Lung (tissue), 12 donors: Measurements from ENCODE around the gene ADAMTSL2. TPM values are rescaled to one million over a fixed set of nuclear protein-coding genes. Genes with fewer than 3 reads are reported as not detected.

Experiments
- ATAC-seq: fragments of 200-7000 bp; cut with Tn5 transposase; one replicate; pipeline ENCODE4 v1.9.1; 2020; ENCODE audit warnings: moderate number of reproducible peaks; ENCODE audit not compliant: insufficient read depth, low FRiP score
- DNase-seq, 3 donors: peaks; one replicate each; pipeline ENCODE4 v3.0.0-alpha.2; 2013 to 2017
- H3K27ac ChIP-seq, 2 donors: one replicate each; pipeline ENCODE4 v1.5.1; 2013; ENCODE audit warnings: mild to moderate bottlenecking in 2 of 2, moderate library complexity in 2 of 2, control low read depth in 1 of 2, inconsistent platforms in 1 of 2, low read depth in 1 of 2, low read length in 1 of 2
- H3K27me3 ChIP-seq, 3 donors: one replicate each; pipeline ENCODE4 v1.5.1; 2013; ENCODE audit warnings: low read length in 2 of 3; ENCODE audit not compliant: control insufficient read depth in 3 of 3, insufficient read depth in 3 of 3
- H3K36me3 ChIP-seq, 4 donors: one replicate each; pipeline ENCODE4 v1.5.1; 2013; ENCODE audit warnings: low read length in 4 of 4, mild to moderate bottlenecking in 1 of 4, moderate library complexity in 1 of 4; ENCODE audit not compliant: control insufficient read depth in 4 of 4, insufficient read depth in 4 of 4
- H3K4me1 ChIP-seq, 5 donors: one replicate each; pipeline ENCODE4 v1.5.1; 2013; ENCODE audit warnings: low read length in 5 of 5, mild to moderate bottlenecking in 2 of 5, moderate library complexity in 1 of 5; ENCODE audit not compliant: control insufficient read depth in 5 of 5, insufficient read depth in 5 of 5
- H3K4me3 ChIP-seq: one replicate; pipeline ENCODE4 v1.5.1; 2013; ENCODE audit warnings: mild to moderate bottlenecking, control low read depth, moderate library complexity
- H3K9ac ChIP-seq, 2 donors: one replicate each; pipeline ENCODE4 v1.5.1; 2013; ENCODE audit warnings: low read length in 2 of 2, control low read depth in 1 of 2; ENCODE audit not compliant: insufficient read depth in 1 of 2
- H3K9me3 ChIP-seq, 4 donors: one replicate each; pipeline ENCODE4 v1.5.1; 2013; ENCODE audit warnings: low read length in 3 of 4, mild to moderate bottlenecking in 1 of 4, moderate library complexity in 1 of 4; ENCODE audit not compliant: control insufficient read depth in 4 of 4, insufficient read depth in 3 of 4
- WGBS, 2 donors: extraction: QIAGEN DNeasy Blood & Tissue Kit; methylation state at CpG; one replicate each; pipeline ENCODE4 v1.1.7; 2013; 5-methylcytosine and 5-hydroxymethylcytosine counted together
- polyA plus RNA-seq, 2 donors: library from polyadenylated mRNA; stranded (reverse); fragments of 200-250 nt; gene quantifications; one replicate each; pipeline ENCODE4 v1.2.1, GENCODE V29; 2013
- total RNA-seq, 2 donors: library from RNA; depleted of rRNA in 1 of 2; stranded (reverse); fragments of >200 nt in 1 of 2; gene quantifications; one replicate each; pipeline ENCODE4 v1.2.1, GENCODE V29; 2014 to 2021
- TF ChIP-seq, protein P1 (sequence below): IDR thresholded peaks from 2 replicates; pipeline ENCODE4 v1.5.1; 2012; ENCODE audit warnings: mild to moderate bottlenecking; ENCODE audit errors: control extremely low read depth, extremely low read depth
- donor health status: control.
- donor health status: control.
- donor health status: Bipolar disorder and iron deficiency.
- donor health status: healthy.
- donor health status: DM: yes; HTN: yes; CAD: no.

ADAMTSL2 gene
- total and polyA plus RNA-seq, 4 donors: 6.4 to 20.6 (median 10.1) TPM

DNA sequence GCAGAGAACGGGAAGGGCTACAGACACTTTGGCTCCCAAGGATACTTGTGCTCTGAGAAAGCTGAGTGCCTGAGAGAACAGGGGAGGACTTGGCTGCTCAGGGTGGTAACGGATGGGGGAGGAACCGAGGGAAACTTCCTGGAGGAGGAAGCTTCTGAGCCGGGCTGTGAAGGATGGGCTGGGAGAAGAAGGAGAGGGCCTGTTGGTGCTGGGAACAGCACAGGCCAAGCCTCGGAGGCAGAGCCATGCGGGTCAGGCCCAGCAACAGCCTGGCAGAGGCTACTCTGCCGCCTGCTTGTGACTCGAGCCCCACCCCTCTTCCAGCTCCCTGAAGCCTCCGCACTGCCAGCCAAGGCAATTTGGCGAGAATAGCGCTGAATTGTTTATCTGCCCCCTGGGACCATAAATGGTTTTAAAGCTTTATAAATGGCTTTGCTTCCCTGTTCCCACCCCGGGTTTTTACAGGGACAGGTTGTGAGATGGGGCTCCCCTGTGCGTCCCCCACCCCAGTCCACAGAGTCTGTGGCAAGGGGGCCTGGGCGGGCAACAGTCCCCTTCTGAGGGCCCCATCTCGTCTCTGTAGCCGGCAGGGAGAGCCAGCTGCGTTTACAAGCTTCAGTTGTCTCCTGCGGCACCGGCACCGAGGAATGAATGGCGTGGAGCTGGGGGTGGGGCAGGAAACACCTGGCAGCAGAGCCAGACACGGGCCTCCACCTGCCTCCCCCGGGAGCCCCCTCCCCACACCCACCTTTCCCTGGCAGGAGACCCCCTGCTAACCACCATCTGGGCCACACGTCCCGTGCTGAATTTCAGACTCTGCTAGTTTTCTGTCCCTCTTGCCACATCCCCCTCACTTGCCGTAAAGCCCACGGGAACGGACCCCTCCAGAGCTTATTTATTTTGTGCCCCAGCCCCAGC, 50.3 kb downstream of the ADAMTSL2 start:
- WGBS, 2 donors: 9 to 14% methylated on average over 28 of the region's 28 CpGs
- Histone ChIP-seq H3K9ac (no peak overlapping the region), H3K4me3 (no peak overlapping the region), H3K9me3 (peaks cover 0 to 5% (median 0%) of the 10 kb centered on the region in 4 donors), H3K27me3 (no peaks in the 10 kb centered on the region), H3K27ac (no peak overlapping the region), H3K36me3 (no peaks in the 10 kb centered on the region), H3K4me1 (peaks cover 0 to 67% (median 21%) of the 10 kb centered on the region in 5 donors)
- TF ChIP-seq, protein P1, sequence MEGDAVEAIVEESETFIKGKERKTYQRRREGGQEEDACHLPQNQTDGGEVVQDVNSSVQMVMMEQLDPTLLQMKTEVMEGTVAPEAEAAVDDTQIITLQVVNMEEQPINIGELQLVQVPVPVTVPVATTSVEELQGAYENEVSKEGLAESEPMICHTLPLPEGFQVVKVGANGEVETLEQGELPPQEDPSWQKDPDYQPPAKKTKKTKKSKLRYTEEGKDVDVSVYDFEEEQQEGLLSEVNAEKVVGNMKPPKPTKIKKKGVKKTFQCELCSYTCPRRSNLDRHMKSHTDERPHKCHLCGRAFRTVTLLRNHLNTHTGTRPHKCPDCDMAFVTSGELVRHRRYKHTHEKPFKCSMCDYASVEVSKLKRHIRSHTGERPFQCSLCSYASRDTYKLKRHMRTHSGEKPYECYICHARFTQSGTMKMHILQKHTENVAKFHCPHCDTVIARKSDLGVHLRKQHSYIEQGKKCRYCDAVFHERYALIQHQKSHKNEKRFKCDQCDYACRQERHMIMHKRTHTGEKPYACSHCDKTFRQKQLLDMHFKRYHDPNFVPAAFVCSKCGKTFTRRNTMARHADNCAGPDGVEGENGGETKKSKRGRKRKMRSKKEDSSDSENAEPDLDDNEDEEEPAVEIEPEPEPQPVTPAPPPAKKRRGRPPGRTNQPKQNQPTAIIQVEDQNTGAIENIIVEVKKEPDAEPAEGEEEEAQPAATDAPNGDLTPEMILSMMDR: no peak
- DNase-seq (peak; percentile 52 to 66 (median 66)), ATAC-seq (no peak)

DNA sequence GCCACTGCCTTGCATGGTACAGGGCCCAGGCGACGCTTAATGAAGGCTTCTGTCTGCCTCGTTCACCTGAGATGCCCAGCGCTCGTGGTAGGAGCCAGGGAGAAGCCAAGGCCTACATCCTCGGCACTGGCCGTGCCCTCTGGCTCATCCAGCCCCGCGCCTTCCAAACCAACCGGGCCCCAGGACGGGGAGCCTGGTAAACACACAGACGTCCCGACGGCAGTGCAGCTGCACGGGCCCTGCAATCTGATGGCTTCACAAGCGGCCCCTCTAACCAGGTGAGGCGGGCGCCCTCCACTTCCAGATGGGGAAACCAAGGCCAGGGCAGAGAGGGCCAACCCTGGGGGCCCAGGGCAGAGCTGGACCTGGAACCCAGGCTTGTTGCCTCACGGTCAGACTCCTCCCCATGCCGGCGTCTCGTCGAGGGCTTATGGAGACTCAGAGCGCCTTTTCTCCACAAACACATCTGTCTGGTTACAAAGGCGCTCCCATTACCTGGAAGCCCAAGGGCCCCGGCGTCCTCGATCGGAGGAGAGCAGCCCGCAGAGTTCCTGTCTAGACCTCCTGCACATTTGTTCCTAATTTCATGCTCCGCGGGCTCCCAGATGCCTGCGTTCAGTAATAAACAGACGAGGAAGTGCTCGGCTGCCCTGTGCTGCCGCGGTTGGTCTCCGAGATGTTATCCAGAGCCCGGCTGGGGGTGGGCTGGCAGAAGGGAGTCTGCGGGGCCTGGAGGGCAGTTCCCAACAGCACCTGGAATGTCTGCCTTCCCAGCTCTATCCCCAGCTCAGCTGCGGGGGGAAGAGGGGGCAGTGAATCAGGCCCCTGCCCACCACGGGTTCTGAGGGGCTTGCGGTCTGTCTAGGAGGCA, 51.2 kb downstream of the ADAMTSL2 start:
- Histone ChIP-seq H3K36me3 (no peaks in the 10 kb centered on the region), H3K9ac (no peak overlapping the region), H3K27ac (no peak overlapping the region), H3K4me1 (peaks cover 0 to 59% (median 21%) of the 10 kb centered on the region in 5 donors), H3K27me3 (no peaks in the 10 kb centered on the region), H3K9me3 (peaks cover 0 to 5% (median 0%) of the 10 kb centered on the region in 4 donors), H3K4me3 (no peak overlapping the region)
- DNase-seq: no peak
- TF ChIP-seq, protein P1: no peak
- no peak for ATAC-seq
- 29 to 42% methylated on average over 43 of the region's 43 CpGs for WGBS, 2 donors

DNA sequence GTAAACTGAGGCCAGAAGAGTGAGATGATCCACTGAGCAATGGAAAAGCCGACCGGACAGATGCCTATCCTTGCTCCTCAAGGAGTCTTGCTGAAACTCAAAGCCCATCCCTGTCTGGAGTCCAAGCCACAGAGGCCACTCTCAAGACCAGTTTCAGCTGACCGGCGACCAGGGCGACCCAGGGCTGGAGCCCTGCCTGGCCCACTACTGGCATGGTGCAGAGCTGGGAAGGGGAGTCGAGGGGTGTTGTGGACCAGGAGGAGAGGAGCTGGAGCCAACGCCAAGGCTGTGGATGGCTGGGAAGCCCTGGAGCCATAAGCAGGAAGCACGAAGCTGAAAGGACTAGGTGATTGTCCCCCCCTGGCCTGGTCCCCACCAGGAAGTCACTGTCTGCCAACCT, 52.5 kb downstream of the ADAMTSL2 start:
- no peak overlapping the region for H3K27ac ChIP-seq
- no peak for ATAC-seq
- peaks cover 0 to 5% (median 0%) of the 10 kb centered on the region in 4 donors for H3K9me3 ChIP-seq
- no peak overlapping the region for H3K4me3 ChIP-seq
- H3K9ac ChIP-seq: no peak overlapping the region
- WGBS, 2 donors: 83 to 88% methylated on average over 8 of the region's 8 CpGs
- H3K4me1 ChIP-seq: peaks cover 0 to 46% (median 12%) of the 10 kb centered on the region in 5 donors
- no peaks in the 10 kb centered on the region for H3K27me3 ChIP-seq
- no peaks in the 10 kb centered on the region for H3K36me3 ChIP-seq
- no peak for DNase-seq
- TF ChIP-seq, protein P1: no peak
